ENCODE data around the gene SRSF4. TPM values are rescaled to one million over a fixed set of nuclear protein-coding genes. Genes with fewer than 3 reads are reported as not detected.

SRSF4 gene
- total and polyA plus RNA-seq, 9 of the 15 experiments (the other 6 are each of a cell fraction or from before 2014, with no cell fraction given) = 15.9 to 132 (median 82.0) TPM

DNA sequence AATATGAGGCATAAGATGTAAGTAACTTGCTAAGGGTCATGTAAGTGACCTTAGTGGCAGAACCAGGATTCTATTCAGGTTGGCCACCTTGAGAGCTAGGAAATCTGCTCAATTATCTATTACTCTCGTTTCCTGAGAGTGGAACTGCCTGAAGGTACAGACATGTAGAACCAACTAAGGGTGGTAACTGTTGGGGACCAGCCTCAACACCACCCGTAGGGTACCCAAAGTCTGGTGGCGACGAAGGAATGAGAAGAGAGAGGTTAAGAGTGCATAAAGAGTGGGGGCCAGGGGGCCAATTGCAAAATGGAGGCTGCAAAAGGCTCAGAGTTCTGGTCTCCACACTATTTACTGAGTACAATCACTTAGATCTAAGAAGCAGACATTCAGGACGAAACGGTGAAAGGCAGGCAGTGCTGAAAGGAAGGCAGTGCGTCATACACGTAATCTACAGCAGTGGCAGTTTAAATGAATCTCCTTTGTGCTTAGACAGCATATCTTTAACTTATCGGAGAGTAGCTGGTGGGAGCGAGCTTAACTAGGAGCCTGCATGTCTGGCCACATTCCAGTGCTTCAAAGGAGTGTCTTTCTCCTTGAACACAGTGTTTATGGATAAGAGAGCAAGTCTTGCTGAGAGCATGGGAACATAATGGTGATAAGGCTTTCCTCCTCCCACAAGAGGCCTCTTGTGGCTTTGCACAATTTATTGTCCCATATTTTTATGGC lies 25.0 kb downstream of the SRSF4 start (continued):
- TF ChIP-seq, protein P1, sequence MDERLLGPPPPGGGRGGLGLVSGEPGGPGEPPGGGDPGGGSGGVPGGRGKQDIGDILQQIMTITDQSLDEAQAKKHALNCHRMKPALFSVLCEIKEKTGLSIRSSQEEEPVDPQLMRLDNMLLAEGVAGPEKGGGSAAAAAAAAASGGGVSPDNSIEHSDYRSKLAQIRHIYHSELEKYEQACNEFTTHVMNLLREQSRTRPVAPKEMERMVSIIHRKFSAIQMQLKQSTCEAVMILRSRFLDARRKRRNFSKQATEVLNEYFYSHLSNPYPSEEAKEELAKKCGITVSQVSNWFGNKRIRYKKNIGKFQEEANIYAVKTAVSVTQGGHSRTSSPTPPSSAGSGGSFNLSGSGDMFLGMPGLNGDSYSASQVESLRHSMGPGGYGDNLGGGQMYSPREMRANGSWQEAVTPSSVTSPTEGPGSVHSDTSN (CRISPR knock-in tag; IDR thresholded peaks at IDR 0.05; ENCODE audit: low read depth) = no peak
- TF ChIP-seq, protein P1 (tag; conservative IDR thresholded peaks at IDR 0.05; ENCODE audit: low read depth) = peak; percentile 95
- peak; percentile 98 for TF ChIP-seq NBN (IDR thresholded peaks at IDR 0.05; ENCODE audit: low read depth)
- TF ChIP-seq CC2D1A (IDR thresholded peaks at IDR 0.05) = peak; percentile 88
- TF ChIP-seq RFX1 (IDR thresholded peaks at IDR 0.05) = no peak
- peak; percentile 91 for TF ChIP-seq FOXM1 (IDR thresholded peaks at IDR 0.05; ENCODE audit: low read depth)
- TF ChIP-seq FOXM1 (CRISPR knock-in tag; IDR thresholded peaks at IDR 0.05; ENCODE audit: low read depth) = no peak
- peak; percentile 63; the same call in 1 of the 2 replicates for TF ChIP-seq ZNF274 (IDR thresholded peaks at IDR 0.05; ENCODE audit: borderline replicate concordance, low read depth, low read length)
- no peak for TF ChIP-seq ATF1 (CRISPR knock-in tag; IDR thresholded peaks at IDR 0.05)
- peak; percentile 95 for TF ChIP-seq ATF1 (tag; IDR thresholded peaks at IDR 0.05)
- TF ChIP-seq ZKSCAN8 (CRISPR knock-in tag; IDR thresholded peaks at IDR 0.05) = no peak
- peak; percentile 99 for TF ChIP-seq SMAD4 (CRISPR knock-in tag; conservative IDR thresholded peaks at IDR 0.05)
- 0 out of 2 replicates have a peak, but pooled peaks have one; percentile 19 for TF ChIP-seq CAMTA2 (CRISPR knock-in tag; conservative IDR thresholded peaks at IDR 0.05)
- TF ChIP-seq, protein P2, sequence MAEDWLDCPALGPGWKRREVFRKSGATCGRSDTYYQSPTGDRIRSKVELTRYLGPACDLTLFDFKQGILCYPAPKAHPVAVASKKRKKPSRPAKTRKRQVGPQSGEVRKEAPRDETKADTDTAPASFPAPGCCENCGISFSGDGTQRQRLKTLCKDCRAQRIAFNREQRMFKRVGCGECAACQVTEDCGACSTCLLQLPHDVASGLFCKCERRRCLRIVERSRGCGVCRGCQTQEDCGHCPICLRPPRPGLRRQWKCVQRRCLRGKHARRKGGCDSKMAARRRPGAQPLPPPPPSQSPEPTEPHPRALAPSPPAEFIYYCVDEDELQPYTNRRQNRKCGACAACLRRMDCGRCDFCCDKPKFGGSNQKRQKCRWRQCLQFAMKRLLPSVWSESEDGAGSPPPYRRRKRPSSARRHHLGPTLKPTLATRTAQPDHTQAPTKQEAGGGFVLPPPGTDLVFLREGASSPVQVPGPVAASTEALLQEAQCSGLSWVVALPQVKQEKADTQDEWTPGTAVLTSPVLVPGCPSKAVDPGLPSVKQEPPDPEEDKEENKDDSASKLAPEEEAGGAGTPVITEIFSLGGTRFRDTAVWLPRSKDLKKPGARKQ (CRISPR knock-in tag; IDR thresholded peaks at IDR 0.05) = no peak
- no peak for TF ChIP-seq DACH1 (IDR thresholded peaks at IDR 0.05; ENCODE audit: partially characterized antibody)
- TF ChIP-seq HNRNPK (IDR thresholded peaks at IDR 0.05; ENCODE audit: low read depth, low read length, poor library complexity, severe bottlenecking) = no peak
- peak; percentile 91 for TF ChIP-seq HNRNPLL (IDR thresholded peaks at IDR 0.05; ENCODE audit: low read depth, low read length, poor library complexity, severe bottlenecking)
- no peak for TF ChIP-seq GTF2A2 (tag; IDR thresholded peaks at IDR 0.05)
- TF ChIP-seq PHB2 (IDR thresholded peaks at IDR 0.05; ENCODE audit: low read depth) = peak; percentile 86
- TF ChIP-seq, protein P3, sequence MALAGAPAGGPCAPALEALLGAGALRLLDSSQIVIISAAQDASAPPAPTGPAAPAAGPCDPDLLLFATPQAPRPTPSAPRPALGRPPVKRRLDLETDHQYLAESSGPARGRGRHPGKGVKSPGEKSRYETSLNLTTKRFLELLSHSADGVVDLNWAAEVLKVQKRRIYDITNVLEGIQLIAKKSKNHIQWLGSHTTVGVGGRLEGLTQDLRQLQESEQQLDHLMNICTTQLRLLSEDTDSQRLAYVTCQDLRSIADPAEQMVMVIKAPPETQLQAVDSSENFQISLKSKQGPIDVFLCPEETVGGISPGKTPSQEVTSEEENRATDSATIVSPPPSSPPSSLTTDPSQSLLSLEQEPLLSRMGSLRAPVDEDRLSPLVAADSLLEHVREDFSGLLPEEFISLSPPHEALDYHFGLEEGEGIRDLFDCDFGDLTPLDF (CRISPR knock-in tag; IDR thresholded peaks at IDR 0.05) = peak; percentile 24; the same call in 1 of the 2 replicates
- TF ChIP-seq ELF4 (CRISPR knock-in tag; IDR thresholded peaks at IDR 0.05) = peak; percentile 80; the same call in 1 of the 2 replicates
- no peak for TF ChIP-seq ZNF253 (CRISPR knock-in tag; conservative IDR thresholded peaks at IDR 0.05)
- peak; percentile 13 for TF ChIP-seq POLR2B (IDR thresholded peaks at IDR 0.05; ENCODE audit: low read depth, partially characterized antibody)
- TF ChIP-seq, protein P4, sequence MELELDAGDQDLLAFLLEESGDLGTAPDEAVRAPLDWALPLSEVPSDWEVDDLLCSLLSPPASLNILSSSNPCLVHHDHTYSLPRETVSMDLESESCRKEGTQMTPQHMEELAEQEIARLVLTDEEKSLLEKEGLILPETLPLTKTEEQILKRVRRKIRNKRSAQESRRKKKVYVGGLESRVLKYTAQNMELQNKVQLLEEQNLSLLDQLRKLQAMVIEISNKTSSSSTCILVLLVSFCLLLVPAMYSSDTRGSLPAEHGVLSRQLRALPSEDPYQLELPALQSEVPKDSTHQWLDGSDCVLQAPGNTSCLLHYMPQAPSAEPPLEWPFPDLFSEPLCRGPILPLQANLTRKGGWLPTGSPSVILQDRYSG (tag; conservative IDR thresholded peaks at IDR 0.05; ENCODE audit: low read depth) = peak; percentile 44

Measured in K562 (cell line).